Measurements from ENCODE around the gene ATXN7. TPM values are rescaled to one million over a fixed set of nuclear protein-coding genes. Genes with fewer than 3 reads are reported as not detected.

The ATXN7 gene
- total RNA-seq, 1 donor from 2014 or later, result 10.9 TPM

DNA sequence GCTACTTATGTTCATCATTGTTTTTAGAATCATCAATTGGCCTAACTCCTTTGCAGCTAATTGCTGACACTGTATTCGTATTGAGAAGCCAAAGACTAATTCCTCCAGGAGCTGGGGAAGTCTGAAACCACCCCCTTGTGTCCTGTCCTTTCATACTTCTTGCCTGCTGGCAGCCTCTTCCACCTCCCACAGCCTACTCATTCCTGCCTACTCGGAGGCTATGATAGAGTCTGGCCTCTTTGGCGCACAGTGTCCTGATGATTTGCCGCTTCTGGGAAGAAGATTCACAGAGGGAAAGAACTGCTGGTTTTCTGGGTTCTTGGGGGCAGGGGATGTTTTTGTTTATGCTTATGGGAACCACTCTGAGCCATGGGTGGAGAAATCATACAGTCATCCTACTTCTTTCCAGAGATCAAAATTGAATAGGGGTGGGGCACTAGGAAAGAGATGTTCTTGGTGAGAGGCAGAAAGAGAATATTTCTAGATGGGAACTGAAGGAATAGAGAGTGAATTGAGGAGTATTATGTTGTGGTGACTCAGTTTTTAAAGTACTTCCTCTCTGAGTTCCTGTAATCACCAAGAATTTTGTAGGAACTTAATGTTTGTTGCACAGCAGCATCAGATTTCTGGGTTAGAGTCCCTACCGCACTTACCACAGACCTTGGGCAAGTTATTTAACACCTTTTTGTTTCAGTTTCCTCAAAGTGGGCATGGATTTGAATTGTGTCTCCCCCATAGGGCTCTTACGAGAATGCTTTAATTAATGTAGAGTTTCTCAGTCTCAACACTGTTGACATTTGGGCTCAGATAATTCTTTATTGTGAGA lies 70.6 kb downstream of the ATXN7 start:
- DNase-seq, result peak; percentile 41

DNA sequence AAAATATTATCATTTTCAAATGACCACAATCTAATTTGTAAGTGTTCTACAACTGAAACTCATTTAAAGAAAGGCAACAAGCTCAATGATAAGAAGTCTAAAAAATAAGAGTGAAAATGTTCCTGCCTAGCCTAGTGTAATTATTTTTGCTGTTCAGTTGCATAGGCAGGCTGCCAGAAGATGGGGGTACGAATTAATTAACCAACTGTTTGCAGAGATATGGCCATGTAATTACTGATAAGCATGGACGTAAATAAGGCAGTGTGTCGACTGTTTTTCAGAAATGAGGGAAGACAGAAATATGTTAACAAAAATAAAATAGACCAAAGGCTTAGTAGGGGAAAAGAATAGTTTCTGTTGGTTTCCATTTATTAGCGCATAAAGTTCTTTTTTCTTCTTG lies 73.3 kb downstream of the ATXN7 start:
- no peak for DNase-seq

DNA sequence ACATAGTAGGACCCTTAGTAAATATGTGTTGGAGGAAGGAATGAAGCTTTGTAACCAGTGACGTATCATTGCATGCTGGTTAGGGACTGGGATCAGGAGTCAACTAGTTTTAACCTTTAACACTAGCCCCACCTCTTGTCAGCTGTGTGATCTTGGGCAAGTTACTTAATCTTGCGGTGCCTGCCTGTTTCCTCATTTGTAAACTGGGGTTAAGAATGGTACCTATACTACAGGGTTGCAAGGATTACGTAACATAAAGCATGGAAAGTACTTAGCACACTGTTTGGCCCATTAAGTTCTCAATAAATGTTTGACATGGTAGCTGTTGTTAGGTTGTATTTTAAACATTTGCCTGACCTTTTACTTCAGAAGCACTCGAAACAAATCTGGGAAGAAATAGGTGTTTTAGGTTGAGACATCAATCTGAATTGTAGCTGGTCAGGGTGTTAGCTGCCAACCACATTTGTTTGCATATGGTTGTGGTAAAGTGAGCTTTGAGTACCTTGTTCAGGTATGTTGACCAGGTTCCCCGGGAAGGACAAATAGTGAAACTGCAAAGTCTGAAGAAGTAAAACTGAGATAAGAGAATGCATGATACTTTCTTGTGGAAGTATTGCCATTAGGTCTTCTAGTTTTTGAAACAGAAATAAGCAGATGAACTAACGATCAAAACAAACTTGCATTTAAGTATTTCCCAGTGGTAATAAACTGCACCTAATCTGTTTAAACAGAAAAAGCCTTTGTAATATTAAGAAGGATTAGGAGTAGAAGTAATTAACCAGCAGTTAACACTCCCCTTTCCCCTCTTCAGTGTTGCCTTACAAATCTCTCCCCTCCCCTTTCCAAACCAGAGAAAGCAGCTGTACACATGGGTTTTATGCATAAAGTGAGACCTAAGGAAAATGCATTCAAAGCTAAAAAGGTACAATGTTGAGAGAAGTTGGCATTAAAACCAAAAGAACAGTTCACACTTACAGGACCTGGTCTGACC lies 74.3 kb downstream of the ATXN7 start:
- DNase-seq, result no peak

DNA sequence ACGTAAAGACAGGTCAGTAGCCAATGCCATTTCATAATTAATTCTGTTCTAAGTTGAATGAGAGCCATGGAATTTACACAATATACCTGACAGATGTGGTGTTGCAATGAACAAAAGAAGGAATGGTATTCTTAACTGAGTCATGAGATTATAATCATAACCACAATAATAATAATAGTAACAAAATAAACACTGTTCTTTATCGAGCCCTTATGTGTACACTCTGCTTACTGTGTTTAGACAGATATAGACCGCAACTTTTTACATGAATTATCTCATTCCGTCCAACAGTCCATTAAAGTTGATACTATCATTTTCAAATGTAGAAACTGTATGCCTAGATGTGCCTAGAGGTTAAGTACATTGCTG lies 76.7 kb downstream of the ATXN7 start:
- no peak for DNase-seq

DNA sequence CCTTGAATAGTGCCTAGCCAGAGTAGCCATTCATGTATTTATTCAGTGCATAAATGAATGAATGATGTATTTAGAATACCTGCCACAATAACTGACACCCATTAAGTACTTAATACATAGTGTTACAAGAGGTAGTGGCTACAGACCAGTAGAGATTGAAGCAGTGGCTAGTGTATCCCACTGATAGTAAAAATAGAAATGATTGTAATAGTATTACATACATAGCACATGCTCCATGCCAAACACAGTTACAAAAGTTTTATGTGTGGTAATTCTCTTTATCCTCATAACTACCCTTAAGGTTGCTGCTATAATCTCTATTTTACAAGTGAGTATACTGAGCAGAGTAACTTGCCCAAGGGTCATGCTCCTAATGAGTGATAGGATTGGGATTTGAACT lies 78.9 kb downstream of the ATXN7 start:
- DNase-seq, result no peak

DNA sequence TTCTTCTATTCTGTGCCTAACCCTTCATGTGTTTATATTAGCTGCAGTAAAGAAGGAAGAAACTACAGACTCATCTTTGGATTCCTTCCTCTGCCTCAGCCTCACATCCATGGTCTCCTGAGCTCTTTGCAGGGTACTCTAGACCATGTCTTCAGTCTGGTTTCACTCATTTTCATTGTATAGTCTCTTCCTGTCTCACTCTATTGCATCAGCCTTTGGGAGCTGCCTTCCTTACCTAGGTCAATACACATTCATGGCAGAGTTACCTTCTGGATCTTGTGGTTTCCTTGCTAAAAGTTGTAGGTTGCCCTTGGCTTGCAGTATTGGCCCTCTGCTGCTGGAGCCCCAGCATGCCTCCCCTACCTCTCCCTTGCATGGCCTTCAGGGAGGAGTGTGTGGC lies 80.0 kb downstream of the ATXN7 start:
- DNase-seq, result no peak

DNA sequence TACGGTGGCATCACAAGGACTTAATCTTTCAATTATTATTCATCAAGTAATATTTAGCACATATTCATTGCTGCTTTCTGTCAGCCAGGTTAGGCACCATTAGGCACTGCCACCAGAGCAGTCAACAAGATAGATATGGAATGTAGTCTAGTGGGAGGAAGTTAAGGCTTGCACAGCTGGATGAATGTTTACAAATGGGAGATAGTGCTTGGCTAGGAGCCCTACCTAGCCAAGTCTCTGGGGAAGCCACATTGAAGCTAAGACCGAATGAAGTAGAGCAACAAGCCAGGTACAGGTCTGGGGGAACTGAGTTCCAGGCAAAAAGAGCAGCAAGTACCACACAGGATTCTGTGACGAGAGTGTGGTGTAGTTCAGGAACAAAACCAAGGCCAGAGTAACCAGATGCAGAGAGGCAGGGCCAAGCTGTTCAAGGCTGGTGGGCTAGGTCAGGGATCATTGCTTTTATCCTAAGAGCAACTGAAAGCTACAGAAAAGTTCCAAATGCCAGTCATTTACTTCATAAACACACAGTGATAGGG lies 82.0 kb downstream of the ATXN7 start:
- DNase-seq, result no peak

DNA sequence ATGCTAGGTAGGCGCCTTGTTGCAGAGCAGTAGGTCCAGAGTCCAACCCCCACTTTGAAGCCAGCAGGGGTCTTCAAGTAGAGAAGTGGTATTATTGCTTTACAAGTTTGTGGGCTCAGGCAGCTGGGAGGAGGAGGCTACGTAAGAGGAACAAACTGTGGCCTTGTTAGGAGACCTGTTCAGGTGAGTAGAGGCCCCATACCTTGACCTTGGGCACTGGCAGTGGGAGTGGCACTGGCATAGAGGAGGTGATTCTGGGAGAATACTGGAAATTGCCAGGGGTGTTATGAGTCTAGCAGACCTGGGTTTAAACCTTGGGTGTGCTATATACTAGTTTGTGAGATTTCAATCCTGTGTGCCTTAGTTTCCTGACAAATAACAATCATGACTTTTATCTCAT lies 83.1 kb downstream of the ATXN7 start:
- DNase-seq, result no peak

DNA sequence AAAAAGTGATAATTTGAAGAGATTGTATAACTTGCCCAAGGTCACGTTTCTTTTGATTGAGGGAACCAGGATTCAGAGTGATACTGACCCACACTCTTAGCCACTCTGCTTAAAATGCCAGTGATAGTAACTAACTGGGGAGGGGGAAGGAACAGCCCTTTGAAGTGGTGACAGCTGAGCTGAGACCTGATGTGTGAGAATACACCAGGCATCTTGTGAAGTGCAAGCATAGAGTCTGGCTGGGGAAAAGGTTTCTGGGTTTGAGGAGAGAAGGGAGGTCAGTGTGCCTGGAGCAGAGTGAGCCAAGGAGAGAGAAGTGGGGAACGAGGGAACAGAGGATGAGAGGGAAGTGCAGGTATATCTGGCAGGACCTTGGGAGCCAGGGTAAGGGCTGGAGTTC lies 83.9 kb downstream of the ATXN7 start:
- no peak for DNase-seq

DNA sequence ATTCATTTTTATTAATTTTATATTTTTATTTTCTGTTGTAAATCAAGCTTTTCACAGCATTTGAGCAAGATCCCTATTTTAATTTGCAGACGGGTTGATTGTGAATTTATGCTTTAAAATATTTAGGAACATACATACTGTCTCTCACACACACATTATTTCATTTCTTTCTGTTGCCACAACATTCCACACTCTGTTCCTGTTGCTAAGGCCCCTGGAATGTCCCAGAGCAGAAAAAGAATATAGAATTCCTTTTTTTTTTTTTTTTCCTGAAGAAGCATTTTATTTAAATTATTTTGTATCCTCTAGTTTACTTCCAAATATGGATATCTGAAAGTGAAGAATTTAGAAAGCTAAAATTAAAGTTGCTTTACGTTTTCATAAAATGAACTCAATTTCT lies 85.3 kb downstream of the ATXN7 start:
- DNase-seq, result no peak

DNA sequence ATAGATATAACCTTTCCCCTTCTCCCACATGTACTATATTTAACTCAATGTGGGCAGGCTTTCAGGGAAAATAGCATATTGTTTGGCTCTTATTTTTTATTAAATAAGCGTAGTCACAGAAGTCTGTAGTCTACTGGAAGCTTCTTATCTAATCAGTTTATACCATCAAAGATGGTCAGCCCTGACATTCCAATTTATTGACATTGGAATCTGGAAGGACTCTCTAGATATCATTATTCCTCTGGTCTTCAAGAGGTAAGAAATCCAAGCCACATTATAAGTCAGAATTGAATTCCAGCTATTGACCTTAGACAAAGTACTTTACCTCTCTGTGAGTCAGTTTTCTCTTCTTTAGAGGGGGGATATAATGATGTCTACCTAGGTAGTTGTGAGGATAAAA lies 87.0 kb downstream of the ATXN7 start:
- no peak for DNase-seq

DNA sequence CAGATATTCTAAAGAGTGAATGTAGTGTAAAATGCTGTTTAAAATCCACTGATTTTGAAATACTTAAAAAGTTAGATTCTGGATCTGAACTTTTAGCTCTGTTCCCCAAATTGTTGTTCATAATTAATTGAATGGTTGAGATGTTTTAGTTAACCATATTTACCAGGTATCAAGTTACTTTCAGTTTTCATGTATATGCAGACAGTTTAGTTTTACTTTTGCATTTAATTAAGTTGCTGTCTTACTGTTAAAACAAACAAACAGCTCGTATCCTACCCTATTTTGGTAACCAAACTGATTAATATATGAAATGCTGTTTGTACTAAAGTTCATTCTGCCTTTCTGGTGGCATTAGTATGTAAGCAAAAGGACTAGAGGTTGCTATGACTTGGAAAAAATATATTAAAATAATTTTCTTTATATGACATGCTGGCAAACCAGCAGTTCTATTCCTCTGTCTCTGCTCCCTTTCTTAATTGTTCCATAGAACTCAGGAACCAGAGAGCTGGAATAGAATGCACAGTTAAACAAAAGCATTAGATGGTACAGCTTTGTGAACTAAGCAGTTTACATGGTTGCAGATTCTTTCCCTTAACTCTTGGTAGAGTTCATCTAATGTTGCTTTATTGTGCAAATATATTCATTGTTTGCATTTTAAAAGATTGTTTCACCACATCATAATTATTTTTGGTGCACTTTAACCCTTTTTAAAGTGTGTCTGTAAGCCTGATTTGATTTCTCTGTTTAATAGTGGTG lies 88.0 kb downstream of the ATXN7 start:
- no peak for DNase-seq

DNA sequence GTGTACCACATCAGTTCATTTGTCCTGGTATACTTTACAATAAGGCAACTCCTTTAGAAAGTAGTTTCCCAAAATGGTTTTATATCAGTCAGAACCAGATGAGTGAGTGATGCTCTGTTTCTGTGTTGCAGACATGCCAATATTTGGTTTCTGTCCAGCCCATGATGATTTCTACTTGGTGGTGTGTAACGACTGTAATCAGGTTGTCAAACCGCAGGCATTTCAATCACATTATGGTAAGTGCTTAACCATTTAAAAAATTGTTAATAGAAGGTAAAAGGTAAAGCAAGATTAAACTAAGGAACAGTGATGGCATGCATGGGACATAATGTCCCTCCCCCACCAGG lies 88.6 kb downstream of the ATXN7 start:
- DNase-seq, result no peak

DNA sequence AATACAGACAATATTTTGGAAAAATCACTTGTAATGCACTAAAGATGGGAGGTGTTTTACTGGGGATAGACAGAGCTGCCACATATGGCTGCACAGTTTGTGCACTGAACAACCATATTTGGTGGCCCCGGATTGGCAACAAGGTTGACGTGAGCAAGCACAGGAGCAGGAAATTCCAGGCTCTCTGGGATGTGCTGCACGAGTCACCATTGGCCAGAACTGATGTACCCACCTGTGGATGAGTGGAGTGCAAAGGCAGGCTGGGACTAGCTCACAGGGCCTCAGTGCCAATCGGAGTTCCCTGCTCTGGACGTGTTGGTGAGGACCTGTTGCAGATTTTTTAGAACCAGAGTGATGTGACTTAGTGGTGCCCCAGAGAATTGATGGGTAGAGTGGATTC lies 90.5 kb downstream of the ATXN7 start:
- DNase-seq, result no peak

DNA sequence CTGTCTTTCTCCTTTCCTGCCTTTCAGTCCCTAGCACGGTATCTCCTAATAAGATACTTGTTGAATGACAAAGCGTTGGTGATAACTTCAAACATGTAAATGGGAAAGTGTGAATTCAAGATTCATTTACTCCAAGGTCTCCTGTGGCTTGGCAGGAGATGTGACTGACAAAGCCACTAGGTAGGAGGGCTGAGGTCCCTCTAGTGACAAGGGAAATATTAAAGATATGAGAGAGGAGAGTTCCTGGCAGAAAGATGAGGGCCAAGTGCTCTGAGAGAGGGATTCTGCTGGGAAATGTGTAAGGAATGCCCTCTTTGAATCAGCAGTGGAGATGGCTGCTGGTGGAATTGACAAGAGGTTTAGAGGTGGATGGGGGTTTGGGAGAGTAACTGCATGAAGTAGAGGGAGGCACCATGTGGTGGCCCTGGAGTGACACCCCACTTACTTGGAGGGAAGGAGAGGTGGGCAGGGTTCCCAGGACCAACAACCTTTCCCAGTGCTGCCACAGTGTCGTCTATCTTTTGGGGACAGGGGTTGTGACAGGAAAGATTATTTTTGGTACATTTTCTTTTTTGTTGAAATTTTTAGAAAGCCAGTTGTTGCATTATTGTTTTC lies 91.5 kb downstream of the ATXN7 start:
- no peak for DNase-seq

DNA sequence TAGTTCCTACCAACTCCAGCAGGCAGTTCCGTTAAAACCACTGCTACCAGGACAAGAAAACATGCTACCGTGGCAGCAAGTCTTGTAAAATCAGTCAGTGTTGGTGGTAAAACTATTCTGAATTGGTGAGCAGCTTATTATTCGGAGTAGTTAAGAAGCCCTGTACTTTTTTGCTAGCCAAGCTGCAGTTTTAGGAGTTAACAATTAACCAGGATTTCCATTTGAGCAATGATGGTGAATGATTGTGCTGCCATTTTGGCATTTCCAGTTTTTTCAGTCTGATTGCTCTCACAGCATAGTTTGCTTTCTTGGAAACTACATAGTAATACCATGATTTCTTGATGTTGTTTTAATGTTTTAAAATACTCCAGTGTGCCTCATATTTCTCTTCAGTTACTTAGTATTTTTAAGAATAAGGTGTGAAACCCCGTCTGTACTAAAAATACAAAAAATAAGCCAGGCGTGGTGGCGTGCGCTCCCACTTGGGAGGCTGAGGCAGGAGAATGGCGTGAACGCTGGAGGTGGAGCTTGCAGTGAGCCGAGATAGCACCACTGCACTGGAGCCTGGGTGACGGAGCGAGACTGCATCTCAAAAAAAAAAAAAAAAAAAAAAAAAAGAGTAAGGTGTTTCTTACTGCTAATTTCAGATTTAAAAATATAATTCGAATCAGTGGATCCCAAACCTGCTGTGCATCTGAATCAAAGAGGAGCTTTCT lies 92.3 kb downstream of the ATXN7 start:
- DNase-seq, result no peak

DNA sequence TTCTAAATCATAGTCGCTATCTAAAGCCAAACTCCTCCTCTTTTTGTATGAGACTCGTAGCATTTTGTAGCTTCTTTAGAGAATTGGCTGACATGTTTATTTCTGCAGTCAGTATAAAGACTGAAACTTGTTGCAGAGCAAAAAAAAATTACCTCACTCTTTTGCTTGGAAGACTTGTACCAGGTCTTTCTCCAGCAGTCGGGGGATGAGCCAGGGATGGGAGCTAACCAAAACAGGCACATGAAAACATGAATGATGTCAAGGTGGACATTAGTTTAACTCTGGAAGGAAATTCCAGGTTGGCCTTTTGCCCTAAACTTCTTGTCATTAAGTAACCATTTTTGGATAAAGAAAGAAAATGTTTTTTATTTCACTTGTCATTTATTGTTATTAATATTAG lies 95.5 kb downstream of the ATXN7 start:
- DNase-seq, result no peak

DNA sequence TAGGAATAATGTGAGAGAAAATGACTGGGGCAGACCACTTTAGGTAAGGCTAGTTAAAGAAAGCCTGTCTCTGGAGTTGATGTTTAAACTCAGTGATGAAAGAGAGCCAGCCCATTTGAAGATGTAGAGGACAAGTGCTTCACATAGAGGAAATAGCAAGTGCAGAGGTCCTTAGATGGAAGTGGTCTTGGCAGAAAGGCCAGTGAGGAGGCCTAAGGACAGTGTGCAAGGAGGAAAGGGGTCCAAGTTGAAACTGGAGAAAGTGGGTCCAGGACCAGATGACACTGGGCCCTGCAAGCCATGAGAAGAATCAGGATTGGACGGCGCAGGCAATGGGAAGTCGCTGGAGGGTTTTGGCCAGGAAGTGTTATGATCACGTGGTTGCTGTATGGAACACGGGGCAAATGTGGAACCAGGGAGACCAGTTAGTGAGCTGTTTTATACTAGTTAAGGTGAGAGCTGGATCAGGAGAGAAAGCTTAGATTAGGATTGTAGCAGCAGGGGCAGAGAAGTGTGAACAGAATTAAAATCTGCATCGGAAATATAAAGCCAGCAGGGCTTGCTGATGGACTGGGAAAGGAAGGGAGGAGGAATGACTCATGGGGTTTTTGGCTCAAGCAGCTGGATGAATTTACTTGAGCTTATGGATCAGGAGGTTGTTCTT lies 96.5 kb downstream of the ATXN7 start:
- DNase-seq, result no peak

DNA sequence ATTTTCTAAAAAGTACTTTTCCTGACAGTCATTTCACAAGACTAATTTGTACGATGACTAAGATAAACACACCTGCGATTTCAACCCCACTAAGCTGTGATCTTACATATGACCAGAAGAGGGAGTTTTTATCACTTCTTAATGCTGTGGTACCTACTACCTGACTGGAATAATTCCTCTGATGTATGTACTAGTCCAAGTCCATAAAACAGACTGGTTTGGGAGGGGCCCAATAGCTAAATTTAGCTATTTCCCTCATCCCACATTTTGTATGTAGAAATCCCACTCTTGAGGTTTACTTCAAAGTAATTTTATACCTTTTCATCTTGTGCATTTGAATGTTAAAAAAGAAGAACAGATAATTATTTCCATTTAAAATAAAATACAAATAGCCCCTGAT lies 98.2 kb downstream of the ATXN7 start:
- DNase-seq, result no peak

DNA sequence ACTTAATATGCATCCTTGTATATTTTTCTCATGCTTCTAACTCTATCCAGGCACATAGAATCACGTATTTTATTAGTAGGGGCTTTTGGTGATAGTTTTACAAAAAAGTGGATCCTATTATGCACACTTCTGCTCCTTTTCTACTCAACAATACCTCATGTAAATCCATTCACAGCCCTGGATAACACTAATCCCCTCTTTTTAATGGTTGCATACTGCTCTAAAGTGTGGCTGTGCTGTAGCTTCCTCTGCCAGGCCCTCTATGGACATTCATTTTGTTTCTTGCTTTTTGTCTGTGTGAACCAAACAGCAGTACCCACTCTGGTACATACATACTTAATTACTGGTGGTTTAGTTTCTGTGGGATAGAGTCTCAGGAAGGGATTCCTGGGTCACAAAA lies 99.8 kb downstream of the ATXN7 start:
- DNase-seq, result no peak
